T1000 (cell line): ENCODE measurements around the gene COL5A2.

ENCODE experiments used
- DNase-seq: peaks from one replicate; lab custom pipeline; 2025; ENCODE audit warnings: mixed read lengths; lab: John Stamatoyannopoulos, UW

The COL5A2 gene

GRCh38 chr2:189097934-189098333 lies 81.6 kb downstream of the COL5A2 start:
- no peak for DNase-seq

GRCh38 chr2:189096769-189097447 lies 82.7 kb downstream of the COL5A2 start:
- DNase-seq: no peak

- no peak for DNase-seq
These were observed 84.5 kb downstream of the COL5A2 start for GRCh38 chr2:189095101-189095500.

- no peak for DNase-seq
These were observed 86.6 kb downstream of the COL5A2 start for GRCh38 chr2:189092936-189093335.

- DNase-seq: no peak
These were observed 88.3 kb downstream of the COL5A2 start for GRCh38 chr2:189091253-189091652.

- DNase-seq: no peak
These were observed 90.9 kb downstream of the COL5A2 start for GRCh38 chr2:189088591-189089205.

- no peak for DNase-seq
These were observed 92.9 kb downstream of the COL5A2 start for GRCh38 chr2:189086710-189087109.

GRCh38 chr2:189086250-189086649 lies 93.3 kb downstream of the COL5A2 start:
- no peak for DNase-seq

GRCh38 chr2:189083606-189084005 lies 96.0 kb downstream of the COL5A2 start:
- DNase-seq: no peak

GRCh38 chr2:189083106-189083505 lies 96.5 kb downstream of the COL5A2 start:
- DNase-seq: no peak

GRCh38 chr2:189082376-189082975 lies 97.1 kb downstream of the COL5A2 start:
- no peak for DNase-seq

- DNase-seq: no peak
These were observed 103.0 kb downstream of the COL5A2 start for GRCh38 chr2:189076572-189076971.

- DNase-seq: no peak
These were observed 103.4 kb downstream of the COL5A2 start for GRCh38 chr2:189076120-189076519.

GRCh38 chr2:189074506-189074905 lies 105.1 kb downstream of the COL5A2 start:
- no peak for DNase-seq

GRCh38 chr2:189072036-189072435 lies 107.5 kb downstream of the COL5A2 start:
- no peak for DNase-seq

- no peak for DNase-seq
These were observed 109.5 kb downstream of the COL5A2 start for GRCh38 chr2:189069855-189070619.

- DNase-seq: no peak
These were observed 113.5 kb downstream of the COL5A2 start for GRCh38 chr2:189066037-189066436.

GRCh38 chr2:189060096-189060642 lies 119.4 kb downstream of the COL5A2 start:
- no peak for DNase-seq

GRCh38 chr2:189057316-189057715 lies 122.2 kb downstream of the COL5A2 start:
- no peak for DNase-seq

- no peak for DNase-seq
These were observed 123.1 kb downstream of the COL5A2 start for GRCh38 chr2:189056200-189057106.

- no peak for DNase-seq
These were observed 129.3 kb downstream of the COL5A2 start for GRCh38 chr2:189050165-189050712.
